ENCODE data around the gene CIROP. TPM values are rescaled to one million over a fixed set of nuclear protein-coding genes. Genes with fewer than 3 reads are reported as not detected.

Gene CIROP
- total RNA-seq, 1 donor from 2014 or later, result not detected

- Mint-ChIP-seq H3K4me3 (no peak overlapping the region), H3K36me3 (ENCODE audit: low read depth) (peaks cover 80% of the 10 kb centered on the region), H3K9me3 (no peaks in the 10 kb centered on the region), H3K4me1 (peaks cover 36% of the 10 kb centered on the region), H3K27me3 (no peaks in the 10 kb centered on the region), H3K27ac (peak overlapping the region; percentile 50)
- TF ChIP-seq CTCF (IDR thresholded peaks at IDR 0.05), result no peak
- CTCF ChIA-PET, result interaction anchor here (0.6 to 2.2 kb wide), 43 partner anchors 8 to 512 kb away, joined by 3 to 36 read pairs (median 4); partner anchors contain the start of genes ACIN1, AJUBA, C14orf119 and CDH24
- DNase-seq (no peak), ATAC-seq (ENCODE audit: low read depth) (no peak)
- intact Hi-C loops (cut with micrococcal nuclease), result loop anchor here (2.0 to 5.0 kb wide), 4 partner anchors 33 to 313 kb away; partner anchors contain the start of genes PPP1R3E and PSMB5
- POLR2A ChIA-PET, result interaction anchor here (0.5 to 2.0 kb wide), 5 partner anchors 9 to 233 kb away, joined by 4 to 14 read pairs (median 5); partner anchors contain the start of genes ACIN1 and C14orf119
Observed at GRCh38 chr14:23067847-23068788, 36.7 kb downstream of the CIROP start.

- H3K4me3 Mint-ChIP-seq, result no peak overlapping the region
- H3K36me3 Mint-ChIP-seq (ENCODE audit: low read depth), result peaks cover 80% of the 10 kb centered on the region
- no peaks in the 10 kb centered on the region for H3K9me3 Mint-ChIP-seq
- H3K27ac Mint-ChIP-seq, result no peak overlapping the region
- no peak for TF ChIP-seq CTCF (IDR thresholded peaks at IDR 0.05)
- intact Hi-C loops (cut with micrococcal nuclease), result loop anchor here (5.0 kb wide), 1 partner anchor 235 kb away; the partner anchor contains the start of gene PPP1R3E
- peaks cover 33% of the 10 kb centered on the region for H3K4me1 Mint-ChIP-seq
- ChIA-PET POLR2A (interaction anchor here (0.5 to 2.0 kb wide), 2 partner anchors 27 to 242 kb away, joined by 5 to 14 read pairs; partner anchors contain the start of genes ACIN1 and C14orf119), CTCF (interaction anchor here (0.7 to 2.2 kb wide), 7 partner anchors 9 to 313 kb away, joined by 3 to 36 read pairs (median 5); partner anchors contain the start of genes ACIN1, C14orf119 and CDH24)
- ATAC-seq (ENCODE audit: low read depth) (no peak), DNase-seq (no peak)
- no peaks in the 10 kb centered on the region for H3K27me3 Mint-ChIP-seq
Observed at GRCh38 chr14:23066855-23067744, 37.7 kb downstream of the CIROP start.

- peaks cover 27% of the 10 kb centered on the region for H3K4me1 Mint-ChIP-seq
- H3K9me3 Mint-ChIP-seq, result no peaks in the 10 kb centered on the region
- H3K27me3 Mint-ChIP-seq, result no peaks in the 10 kb centered on the region
- H3K36me3 Mint-ChIP-seq (ENCODE audit: low read depth), result peaks cover 78% of the 10 kb centered on the region
- ChIA-PET CTCF (interaction anchor here (1.0 to 2.1 kb wide), 4 partner anchors 9 to 105 kb away, joined by 3 to 5 read pairs (median 4); partner anchors contain the start of gene CDH24), POLR2A (interaction anchor here (1.2 kb wide), 1 partner anchor 28 kb away, joined by 4 read pairs; no protein-coding TSS in a partner anchor)
- H3K4me3 Mint-ChIP-seq, result no peak overlapping the region
- intact Hi-C loops (cut with micrococcal nuclease), result loop anchor here (5.0 kb wide), 1 partner anchor 236 kb away; the partner anchor contains the start of gene PPP1R3E
- no peak for ATAC-seq (ENCODE audit: low read depth)
- H3K27ac Mint-ChIP-seq, result no peak overlapping the region
- no peak for TF ChIP-seq CTCF (IDR thresholded peaks at IDR 0.05)
- DNase-seq, result no peak
Observed at GRCh38 chr14:23066368-23066767, 38.4 kb downstream of the CIROP start.

GRCh38 chr14:23063601-23064000 lies 41.2 kb downstream of the CIROP start:
- Mint-ChIP-seq H3K9me3 (no peaks in the 10 kb centered on the region), H3K4me1 (peaks cover 2% of the 10 kb centered on the region), H3K27me3 (no peaks in the 10 kb centered on the region), H3K4me3 (no peak overlapping the region), H3K27ac (no peak overlapping the region), H3K36me3 (ENCODE audit: low read depth) (peaks cover 94% of the 10 kb centered on the region)
- intact Hi-C loops (cut with micrococcal nuclease), result no loop called here
- DNase-seq, result no peak
- ChIA-PET CTCF (interaction anchor here (1.1 to 10.5 kb wide), 2 partner anchors 13 to 78 kb away, joined by 3 to 284 read pairs; partner anchors contain the start of gene AJUBA), POLR2A (no interaction called here)
- no peak for ATAC-seq (ENCODE audit: low read depth)
- TF ChIP-seq CTCF (IDR thresholded peaks at IDR 0.05), result no peak
